SU-DHL-6 (cell line): ENCODE measurements around the gene DNAJC18.

Experiments used
- H2AFZ ChIP-seq: fragments of 200-600 bp; sonication (generic); 2 replicates; pipeline ENCODE4 v1.6.1; 2014; ENCODE audit warnings: low read depth, mild to moderate bottlenecking, moderate library complexity, mixed read lengths, antibody characterized with exemption, low read length; ENCODE audit not compliant: severe bottlenecking
- H3F3A ChIP-seq: fragments of 200-600 bp; shearing (Covaris generic); 2 replicates; pipeline ENCODE4 v1.6.0; 2016; ENCODE audit warnings: antibody characterized with exemption, mild to moderate bottlenecking; ENCODE audit not compliant: insufficient read depth
- H3K27ac ChIP-seq: fragments of 200-600 bp; sonication (generic); 2 replicates; pipeline ENCODE4 v1.5.1; 2016; ENCODE audit warnings: low read depth, mild to moderate bottlenecking, low read length, moderate library complexity, mixed read lengths
- H3K27me3 ChIP-seq: fragments of 200-600 bp; sonication (generic), shearing (Covaris generic); 2 replicates; pipeline ENCODE4 v1.6.0; 2014; ENCODE audit warnings: mild to moderate bottlenecking, low read length
- H3K36me3 ChIP-seq: fragments of 200-600 bp; sonication (generic); 2 replicates; pipeline ENCODE4 v1.6.1; 2014; ENCODE audit warnings: mild to moderate bottlenecking, low read length, mixed read lengths
- H3K4me2 ChIP-seq: fragments of 300-600, 200-600 bp; shearing (Covaris generic), sonication (generic); 2 replicates; pipeline ENCODE4 v1.6.0; 2014; ENCODE audit warnings: low read length, low read depth, mild to moderate bottlenecking; ENCODE audit not compliant: poor library complexity, severe bottlenecking
- H3K4me3 ChIP-seq: fragments of 200-600 bp; sonication (generic); 2 replicates; pipeline ENCODE4 v1.5.1; 2014; ENCODE audit warnings: antibody characterized with exemption, low read length, mild to moderate bottlenecking, mixed read lengths; ENCODE audit not compliant: insufficient read depth, poor library complexity, severe bottlenecking
- H3K79me2 ChIP-seq: fragments of 200-600 bp; sonication (generic); 2 replicates; pipeline ENCODE4 v1.6.1; 2014; ENCODE audit warnings: mild to moderate bottlenecking, low read length, moderate library complexity; ENCODE audit not compliant: insufficient read depth
- H3K9ac ChIP-seq: fragments of 200-600 bp; sonication (generic); 2 replicates; pipeline ENCODE4 v1.7.0; 2014; ENCODE audit warnings: mild to moderate bottlenecking, low read length
- H3K9me2 ChIP-seq: fragments of 200-600 bp; sonication (generic); replicated peaks from 2 replicates; pipeline ENCODE4 v1.6.1; 2014; ENCODE audit warnings: low read length; ENCODE audit not compliant: insufficient read depth
- H3K9me3 ChIP-seq: fragments of 200-600 bp; sonication (generic); 2 replicates; pipeline ENCODE4 v1.6.1; 2014; ENCODE audit warnings: low read length, mixed read lengths; ENCODE audit not compliant: insufficient read depth
- H4K20me1 ChIP-seq: fragments of 200-600 bp; sonication (generic); 2 replicates; pipeline ENCODE4 v1.6.1; 2014; ENCODE audit warnings: low read depth, mild to moderate bottlenecking, antibody characterized with exemption, low read length, moderate library complexity, mixed read lengths
- CTCF ChIP-seq: fragments of 200-600 bp; sonication (generic); IDR thresholded peaks from one replicate; pipeline ENCODE4 v1.5.1; 2017; ENCODE audit warnings: antibody characterized with exemption, mild to moderate bottlenecking, low read length, moderate library complexity; ENCODE audit not compliant: insufficient read depth, poor library complexity, severe bottlenecking
- EZH2phosphoT487 ChIP-seq: fragments of 200-600 bp; sonication (generic), shearing (Covaris generic); conservative IDR thresholded peaks from 2 replicates; pipeline ENCODE4 v1.6.1; 2018; ENCODE audit warnings: mild to moderate bottlenecking, antibody characterized with exemption, low read length, moderate library complexity, mixed read lengths

DNAJC18 gene

GRCh38 chr5:139461176-139461575 is 21.9 kb upstream of the DNAJC18 start:
- no peak for TF ChIP-seq EZH2phosphoT487
- TF ChIP-seq CTCF, result no peak
- no peak overlapping the region for H3K4me3 ChIP-seq
- no peak overlapping the region for H3K27ac ChIP-seq
- no peaks in the 10 kb centered on the region for H3K27me3 ChIP-seq
- H3K9me3 ChIP-seq, result no peaks in the 10 kb centered on the region
- H3K4me2 ChIP-seq, result no peak overlapping the region
- no peaks in the 10 kb centered on the region for H3F3A ChIP-seq
- H3K79me2 ChIP-seq, result no peaks in the 10 kb centered on the region
- H3K36me3 ChIP-seq, result no peaks in the 10 kb centered on the region
- no peak overlapping the region for H2AFZ ChIP-seq
- no peaks in the 10 kb centered on the region for H4K20me1 ChIP-seq
- H3K9me2 ChIP-seq, result no peaks in the 10 kb centered on the region
- no peak overlapping the region for H3K9ac ChIP-seq

GRCh38 chr5:139460455-139460854 is 21.1 kb upstream of the DNAJC18 start:
- Histone ChIP-seq H3K79me2 (no peaks in the 10 kb centered on the region), H3K9me2 (no peaks in the 10 kb centered on the region), H3K9me3 (no peaks in the 10 kb centered on the region), H4K20me1 (no peaks in the 10 kb centered on the region), H3K9ac (no peak overlapping the region), H3K4me3 (no peak overlapping the region), H3F3A (no peaks in the 10 kb centered on the region), H3K27ac (no peak overlapping the region), H3K4me2 (no peak overlapping the region), H2AFZ (no peak overlapping the region), H3K36me3 (no peaks in the 10 kb centered on the region), H3K27me3 (no peaks in the 10 kb centered on the region)
- no peak for TF ChIP-seq EZH2phosphoT487
- no peak for TF ChIP-seq CTCF

- H2AFZ ChIP-seq, result no peak overlapping the region
- H4K20me1 ChIP-seq, result no peaks in the 10 kb centered on the region
- H3K9me3 ChIP-seq, result no peaks in the 10 kb centered on the region
- H3K27ac ChIP-seq, result no peak overlapping the region
- H3F3A ChIP-seq, result no peaks in the 10 kb centered on the region
- H3K79me2 ChIP-seq, result no peaks in the 10 kb centered on the region
- no peak overlapping the region for H3K9ac ChIP-seq
- H3K4me2 ChIP-seq, result no peak overlapping the region
- H3K36me3 ChIP-seq, result no peaks in the 10 kb centered on the region
- H3K9me2 ChIP-seq, result no peaks in the 10 kb centered on the region
- H3K27me3 ChIP-seq, result no peaks in the 10 kb centered on the region
- TF ChIP-seq EZH2phosphoT487 (no peak), CTCF (no peak)
- no peak overlapping the region for H3K4me3 ChIP-seq
Measured at GRCh38 chr5:139459451-139459934, 20.2 kb upstream of the DNAJC18 start.
